Fibroblast of villous mesenchyme (primary cell): ENCODE measurements around the gene TMC8. TPM values are rescaled to one million over a fixed set of nuclear protein-coding genes. Genes with fewer than 3 reads are reported as not detected.
A peak's percentile ranks its signal among the peaks of the same experiment; 100 is the strongest.

Source experiments
- DNase-seq: peaks from one replicate; pipeline ENCODE4 v3.0.0-alpha.2; 2010; ENCODE audit warnings: low read depth
- H3K4me3 ChIP-seq: 2 replicates; pipeline ENCODE4 v1.5.1; 2011; ENCODE audit warnings: low read depth, mild to moderate bottlenecking, low read length
- CTCF ChIP-seq: IDR thresholded peaks from 2 replicates; pipeline ENCODE4 v1.5.1; 2012; ENCODE audit warnings: low read depth, mild to moderate bottlenecking, low read length; ENCODE audit not compliant: insufficient read depth
- total RNA-seq: library from RNA; depleted of rRNA; stranded (reverse); fragments of >200 nt; gene quantifications from 2 replicates; pipeline ENCODE4 v1.2.3, GENCODE V29; 2012

TMC8 gene
- total RNA-seq, 1 donor, result not detected

GRCh38 chr17:78127888-78128550, 2.6 kb upstream of the TMC8 start:
- DNase-seq, result no peak
- TF ChIP-seq CTCF, result no peak
- peak overlapping the region; percentile 67 for H3K4me3 ChIP-seq

- DNase-seq, result no peak
- TF ChIP-seq CTCF, result no peak
- peak within 1 kb of the TSS; percentile 67 for H3K4me3 ChIP-seq
Measured at GRCh38 chr17:78128551-78129350, 1.8 kb upstream of the TMC8 start, which contains the start of gene TMC6. Gene TMC6 (minus strand): TSS chr17:78128755. CDS start chr17:78126832, 1,923 bp downstream.

- no peak for TF ChIP-seq CTCF
- no peak for DNase-seq
- no peak overlapping the region for H3K4me3 ChIP-seq
Measured at GRCh38 chr17:78129351-78130089, 1.1 kb upstream of the TMC8 start.

GRCh38 chr17:78130090-78130436, 508 bp upstream of the TMC8 start:
- no peak for TF ChIP-seq CTCF
- DNase-seq, result no peak

GRCh38 chr17:78131172-78132083, 857 bp downstream of the TMC8 start:
- TF ChIP-seq CTCF, result no peak
- DNase-seq, result no peak
- no peak overlapping the region for H3K4me3 ChIP-seq

More at GRCh38 chr17:78130090-78130436, 508 bp upstream of the TMC8 start:
- H3K4me3 ChIP-seq, result no peak overlapping the region
